Tibial artery (tissue), 4 donors: Measurements from ENCODE around the gene CCDC15.

Experiments used
- DNase-seq, 2 donors: peaks; one replicate each; pipeline ENCODE4 v3.0.0-alpha.2; 2019
- H3K27ac ChIP-seq, 2 donors: fragments of 200-600 bp; sonication (generic) in 1 of 2; 1 replicate in 1 of 2; 2 replicates in 1 of 2; pipeline ENCODE4 v1.5.1; 2018 to 2019; ENCODE audit warnings: mild to moderate bottlenecking in 1 of 2
- H3K27me3 ChIP-seq, 2 donors: fragments of 200-600 bp; sonication (generic) in 1 of 2; one replicate each; pipeline versions ENCODE4 v1.5.1 to v1.6.0; 2016 to 2019
- H3K36me3 ChIP-seq, 3 donors: fragments of 200-600 bp; sonication (generic) in 2 of 3; one replicate each; pipeline ENCODE4 v1.5.1; 2016 to 2019; ENCODE audit warnings: mild to moderate bottlenecking in 2 of 3
- H3K4me1 ChIP-seq, 4 donors: fragments of 200-600 bp; sonication (generic) in 2 of 4; 1 replicate in 3 of 4; 2 replicates in 1 of 4; pipeline ENCODE4 v1.5.1; 2016 to 2019
- H3K4me3 ChIP-seq, 2 donors: fragments of 200-600 bp; sonication (generic) in 1 of 2; 1 replicate in 1 of 2; 2 replicates in 1 of 2; pipeline ENCODE4 v1.5.1; 2018 to 2019; ENCODE audit warnings: mild to moderate bottlenecking in 2 of 2
- H3K9me3 ChIP-seq, 3 donors: fragments of 200-600 bp; sonication (generic) in 1 of 3; one replicate each; pipeline ENCODE4 v1.5.1; 2016 to 2019
- intact Hi-C: fragments of 100-400 bp; cut with DNase I; formaldehyde crosslinking; loops from one replicate; pipeline ENCODE4 v1.15.0; 2023; ENCODE audit warnings: low total_unique reads
- TF ChIP-seq, protein P1 (sequence below), 2 experiments: fragments of 200-600 bp in 1 of 2; fragments of 450-650 bp in 1 of 2; IDR thresholded peaks; one replicate each; pipeline ENCODE4 v1.5.1; 2017 to 2019; ENCODE audit warnings: antibody characterized with exemption in 2 of 2, mild to moderate bottlenecking in 1 of 2, moderate library complexity in 1 of 2

The CCDC15 gene

GRCh38 chr11:124943741-124944140 is 10.3 kb upstream of the CCDC15 start:
- intact Hi-C loops = no loop called here
- H3K27ac ChIP-seq = no peak overlapping the region

DNA sequence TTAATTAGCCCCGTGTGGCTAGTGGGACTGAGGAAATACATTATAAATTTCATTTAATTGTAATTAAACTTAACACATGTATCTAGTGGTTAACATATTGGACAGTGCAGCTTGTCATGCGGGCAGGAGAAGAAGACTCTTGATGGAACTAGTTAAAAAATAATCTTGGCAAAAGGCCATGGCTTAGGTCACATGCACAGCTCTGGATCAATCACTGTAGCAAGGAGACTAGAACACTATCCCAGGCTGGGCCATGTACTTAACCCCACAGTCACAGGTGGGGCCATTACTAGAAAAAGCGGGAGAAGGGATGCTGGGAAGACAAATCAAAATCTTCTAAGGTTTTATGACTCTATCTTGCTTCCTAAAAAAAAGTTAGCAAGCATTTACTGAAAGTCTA is 9.4 kb upstream of the CCDC15 start:
- Histone ChIP-seq H3K27ac (no peak overlapping the region), H3K9me3 (no peaks in the 10 kb centered on the region), H3K27me3 (peaks cover 0 to 6% of the 10 kb centered on the region in 2 donors), H3K4me3 (no peak overlapping the region), H3K4me1 (no peaks in the 10 kb centered on the region), H3K36me3 (no peaks in the 10 kb centered on the region)
- intact Hi-C loops = no loop called here
- TF ChIP-seq, protein P1, sequence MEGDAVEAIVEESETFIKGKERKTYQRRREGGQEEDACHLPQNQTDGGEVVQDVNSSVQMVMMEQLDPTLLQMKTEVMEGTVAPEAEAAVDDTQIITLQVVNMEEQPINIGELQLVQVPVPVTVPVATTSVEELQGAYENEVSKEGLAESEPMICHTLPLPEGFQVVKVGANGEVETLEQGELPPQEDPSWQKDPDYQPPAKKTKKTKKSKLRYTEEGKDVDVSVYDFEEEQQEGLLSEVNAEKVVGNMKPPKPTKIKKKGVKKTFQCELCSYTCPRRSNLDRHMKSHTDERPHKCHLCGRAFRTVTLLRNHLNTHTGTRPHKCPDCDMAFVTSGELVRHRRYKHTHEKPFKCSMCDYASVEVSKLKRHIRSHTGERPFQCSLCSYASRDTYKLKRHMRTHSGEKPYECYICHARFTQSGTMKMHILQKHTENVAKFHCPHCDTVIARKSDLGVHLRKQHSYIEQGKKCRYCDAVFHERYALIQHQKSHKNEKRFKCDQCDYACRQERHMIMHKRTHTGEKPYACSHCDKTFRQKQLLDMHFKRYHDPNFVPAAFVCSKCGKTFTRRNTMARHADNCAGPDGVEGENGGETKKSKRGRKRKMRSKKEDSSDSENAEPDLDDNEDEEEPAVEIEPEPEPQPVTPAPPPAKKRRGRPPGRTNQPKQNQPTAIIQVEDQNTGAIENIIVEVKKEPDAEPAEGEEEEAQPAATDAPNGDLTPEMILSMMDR (IDR thresholded peaks at IDR 0.05) = no peak
- DNase-seq = no peak

More at GRCh38 chr11:124943741-124944140, 10.3 kb upstream of the CCDC15 start:
- Histone ChIP-seq H3K4me1 (no peaks in the 10 kb centered on the region), H3K4me3 (no peak overlapping the region), H3K9me3 (no peaks in the 10 kb centered on the region), H3K27me3 (peaks cover 0 to 6% of the 10 kb centered on the region in 2 donors), H3K36me3 (no peaks in the 10 kb centered on the region)
- DNase-seq = no peak
- TF ChIP-seq, protein P1 (IDR thresholded peaks at IDR 0.05) = no peak

GRCh38 chr11:124945826-124946225 is 8.2 kb upstream of the CCDC15 start:
- Histone ChIP-seq H3K4me1 (no peaks in the 10 kb centered on the region), H3K27me3 (peaks cover 0 to 6% of the 10 kb centered on the region in 2 donors), H3K36me3 (no peaks in the 10 kb centered on the region), H3K9me3 (no peaks in the 10 kb centered on the region), H3K27ac (no peak overlapping the region), H3K4me3 (no peak overlapping the region)
- intact Hi-C loops = no loop called here
- DNase-seq = no peak
- TF ChIP-seq, protein P1 (IDR thresholded peaks at IDR 0.05) = no peak

- Histone ChIP-seq H3K27me3 (peaks cover 0 to 3% of the 10 kb centered on the region in 2 donors), H3K27ac (no peak overlapping the region), H3K4me1 (no peaks in the 10 kb centered on the region), H3K9me3 (no peaks in the 10 kb centered on the region), H3K4me3 (no peak overlapping the region), H3K36me3 (no peaks in the 10 kb centered on the region)
- intact Hi-C loops = no loop called here
- TF ChIP-seq, protein P1 (IDR thresholded peaks at IDR 0.05) = no peak
- DNase-seq = no peak
These were observed 7.3 kb upstream of the CCDC15 start for GRCh38 chr11:124946735-124947141.

DNA sequence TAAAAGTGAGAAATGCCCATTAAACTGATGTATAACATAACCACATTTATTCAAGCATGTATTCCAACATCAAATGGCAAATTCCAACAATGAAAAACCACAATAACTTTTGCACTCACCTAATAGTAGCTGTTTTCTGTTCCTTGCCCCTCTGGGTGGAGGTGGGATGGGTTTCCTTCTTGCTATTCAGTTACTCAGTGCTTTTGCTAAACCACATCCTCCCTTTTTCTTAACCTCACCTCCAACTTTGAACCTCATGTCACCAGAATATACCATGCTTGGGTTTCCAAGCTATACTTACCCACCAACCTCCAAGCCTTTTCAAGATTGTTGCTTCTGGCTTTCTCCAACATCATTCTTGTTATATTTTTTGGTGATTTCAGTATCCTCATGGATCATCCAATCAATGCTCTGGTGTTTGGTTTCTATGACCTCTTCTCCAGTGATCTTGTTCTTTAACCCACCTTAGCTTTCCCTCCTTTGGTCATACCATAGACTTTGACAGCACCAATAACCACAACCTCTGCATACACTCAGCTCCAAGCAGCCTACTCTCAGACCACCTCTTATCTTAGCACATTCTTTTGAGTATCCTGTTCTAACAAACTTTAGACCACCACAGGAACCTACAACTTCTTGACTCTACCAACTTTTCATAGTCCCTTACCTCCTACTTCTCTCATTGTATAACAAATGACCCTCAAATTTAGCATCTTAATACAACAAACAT is 3.2 kb upstream of the CCDC15 start:
- no peak for DNase-seq
- peaks cover 0 to 14% (median 5%) of the 10 kb centered on the region in 4 donors for H3K4me1 ChIP-seq

More for the DNA sequence above, 3.2 kb upstream of the CCDC15 start:
- H3K36me3 ChIP-seq = no peaks in the 10 kb centered on the region
- intact Hi-C loops = loop anchor here (10.0 kb wide), 2 partner anchors 194 to 404 kb away; no protein-coding TSS in a partner anchor
- TF ChIP-seq, protein P1 (IDR thresholded peaks at IDR 0.05) = no peak
- no peak overlapping the region for H3K4me3 ChIP-seq
- H3K27ac ChIP-seq = no peak overlapping the region
- peaks cover 0 to 3% of the 10 kb centered on the region in 2 donors for H3K27me3 ChIP-seq
- H3K9me3 ChIP-seq = no peaks in the 10 kb centered on the region
